SU-DHL-6 (cell line): ENCODE results near the gene SLC10A3.

ENCODE experiments used
- H2AFZ ChIP-seq: fragments of 200-600 bp; sonication (generic); 2 replicates; pipeline ENCODE4 v1.6.1; 2014; ENCODE audit warnings: low read depth, mild to moderate bottlenecking, moderate library complexity, mixed read lengths, antibody characterized with exemption, low read length; ENCODE audit not compliant: severe bottlenecking
- H3F3A ChIP-seq: fragments of 200-600 bp; shearing (Covaris generic); 2 replicates; pipeline ENCODE4 v1.6.0; 2016; ENCODE audit warnings: antibody characterized with exemption, mild to moderate bottlenecking; ENCODE audit not compliant: insufficient read depth
- H3K27ac ChIP-seq: fragments of 200-600 bp; sonication (generic); 2 replicates; pipeline ENCODE4 v1.5.1; 2016; ENCODE audit warnings: low read depth, mild to moderate bottlenecking, low read length, moderate library complexity, mixed read lengths
- H3K27me3 ChIP-seq: fragments of 200-600 bp; sonication (generic), shearing (Covaris generic); 2 replicates; pipeline ENCODE4 v1.6.0; 2014; ENCODE audit warnings: mild to moderate bottlenecking, low read length
- H3K36me3 ChIP-seq: fragments of 200-600 bp; sonication (generic); 2 replicates; pipeline ENCODE4 v1.6.1; 2014; ENCODE audit warnings: mild to moderate bottlenecking, low read length, mixed read lengths
- H3K4me2 ChIP-seq: fragments of 300-600, 200-600 bp; shearing (Covaris generic), sonication (generic); 2 replicates; pipeline ENCODE4 v1.6.0; 2014; ENCODE audit warnings: low read length, low read depth, mild to moderate bottlenecking; ENCODE audit not compliant: poor library complexity, severe bottlenecking
- H3K4me3 ChIP-seq: fragments of 200-600 bp; sonication (generic); 2 replicates; pipeline ENCODE4 v1.5.1; 2014; ENCODE audit warnings: antibody characterized with exemption, low read length, mild to moderate bottlenecking, mixed read lengths; ENCODE audit not compliant: insufficient read depth, poor library complexity, severe bottlenecking
- H3K79me2 ChIP-seq: fragments of 200-600 bp; sonication (generic); 2 replicates; pipeline ENCODE4 v1.6.1; 2014; ENCODE audit warnings: mild to moderate bottlenecking, low read length, moderate library complexity; ENCODE audit not compliant: insufficient read depth
- H3K9ac ChIP-seq: fragments of 200-600 bp; sonication (generic); 2 replicates; pipeline ENCODE4 v1.7.0; 2014; ENCODE audit warnings: mild to moderate bottlenecking, low read length
- H3K9me2 ChIP-seq: fragments of 200-600 bp; sonication (generic); replicated peaks from 2 replicates; pipeline ENCODE4 v1.6.1; 2014; ENCODE audit warnings: low read length; ENCODE audit not compliant: insufficient read depth
- H3K9me3 ChIP-seq: fragments of 200-600 bp; sonication (generic); 2 replicates; pipeline ENCODE4 v1.6.1; 2014; ENCODE audit warnings: low read length, mixed read lengths; ENCODE audit not compliant: insufficient read depth
- H4K20me1 ChIP-seq: fragments of 200-600 bp; sonication (generic); 2 replicates; pipeline ENCODE4 v1.6.1; 2014; ENCODE audit warnings: low read depth, mild to moderate bottlenecking, antibody characterized with exemption, low read length, moderate library complexity, mixed read lengths
- EZH2phosphoT487 ChIP-seq: fragments of 200-600 bp; sonication (generic), shearing (Covaris generic); conservative IDR thresholded peaks from 2 replicates; pipeline ENCODE4 v1.6.1; 2018; ENCODE audit warnings: mild to moderate bottlenecking, antibody characterized with exemption, low read length, moderate library complexity, mixed read lengths
- TF ChIP-seq, protein P1 (sequence below): fragments of 200-600 bp; sonication (generic); IDR thresholded peaks from one replicate; pipeline ENCODE4 v1.5.1; 2017; ENCODE audit warnings: antibody characterized with exemption, mild to moderate bottlenecking, low read length, moderate library complexity; ENCODE audit not compliant: insufficient read depth, poor library complexity, severe bottlenecking

The SLC10A3 gene

GRCh38 chrX:154481195-154481594 lies 9.2 kb downstream of the SLC10A3 start:
- no peaks in the 10 kb centered on the region for H3K9me3 ChIP-seq
- no peaks in the 10 kb centered on the region for H3K9me2 ChIP-seq
- H3F3A ChIP-seq, result peaks cover 29% of the 10 kb centered on the region
- H3K4me3 ChIP-seq, result no peak overlapping the region
- no peaks in the 10 kb centered on the region for H4K20me1 ChIP-seq
- no peaks in the 10 kb centered on the region for H3K27me3 ChIP-seq
- peak overlapping the region; percentile 73 for H3K27ac ChIP-seq
- peak overlapping the region; percentile 42 for H3K4me2 ChIP-seq
- H3K36me3 ChIP-seq, result no peaks in the 10 kb centered on the region
- H3K79me2 ChIP-seq, result peaks cover 17% of the 10 kb centered on the region
- TF ChIP-seq, protein P1, sequence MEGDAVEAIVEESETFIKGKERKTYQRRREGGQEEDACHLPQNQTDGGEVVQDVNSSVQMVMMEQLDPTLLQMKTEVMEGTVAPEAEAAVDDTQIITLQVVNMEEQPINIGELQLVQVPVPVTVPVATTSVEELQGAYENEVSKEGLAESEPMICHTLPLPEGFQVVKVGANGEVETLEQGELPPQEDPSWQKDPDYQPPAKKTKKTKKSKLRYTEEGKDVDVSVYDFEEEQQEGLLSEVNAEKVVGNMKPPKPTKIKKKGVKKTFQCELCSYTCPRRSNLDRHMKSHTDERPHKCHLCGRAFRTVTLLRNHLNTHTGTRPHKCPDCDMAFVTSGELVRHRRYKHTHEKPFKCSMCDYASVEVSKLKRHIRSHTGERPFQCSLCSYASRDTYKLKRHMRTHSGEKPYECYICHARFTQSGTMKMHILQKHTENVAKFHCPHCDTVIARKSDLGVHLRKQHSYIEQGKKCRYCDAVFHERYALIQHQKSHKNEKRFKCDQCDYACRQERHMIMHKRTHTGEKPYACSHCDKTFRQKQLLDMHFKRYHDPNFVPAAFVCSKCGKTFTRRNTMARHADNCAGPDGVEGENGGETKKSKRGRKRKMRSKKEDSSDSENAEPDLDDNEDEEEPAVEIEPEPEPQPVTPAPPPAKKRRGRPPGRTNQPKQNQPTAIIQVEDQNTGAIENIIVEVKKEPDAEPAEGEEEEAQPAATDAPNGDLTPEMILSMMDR, result no peak
- no peak for TF ChIP-seq EZH2phosphoT487
- no peak overlapping the region for H2AFZ ChIP-seq
- H3K9ac ChIP-seq, result peak overlapping the region; percentile 39

DNA sequence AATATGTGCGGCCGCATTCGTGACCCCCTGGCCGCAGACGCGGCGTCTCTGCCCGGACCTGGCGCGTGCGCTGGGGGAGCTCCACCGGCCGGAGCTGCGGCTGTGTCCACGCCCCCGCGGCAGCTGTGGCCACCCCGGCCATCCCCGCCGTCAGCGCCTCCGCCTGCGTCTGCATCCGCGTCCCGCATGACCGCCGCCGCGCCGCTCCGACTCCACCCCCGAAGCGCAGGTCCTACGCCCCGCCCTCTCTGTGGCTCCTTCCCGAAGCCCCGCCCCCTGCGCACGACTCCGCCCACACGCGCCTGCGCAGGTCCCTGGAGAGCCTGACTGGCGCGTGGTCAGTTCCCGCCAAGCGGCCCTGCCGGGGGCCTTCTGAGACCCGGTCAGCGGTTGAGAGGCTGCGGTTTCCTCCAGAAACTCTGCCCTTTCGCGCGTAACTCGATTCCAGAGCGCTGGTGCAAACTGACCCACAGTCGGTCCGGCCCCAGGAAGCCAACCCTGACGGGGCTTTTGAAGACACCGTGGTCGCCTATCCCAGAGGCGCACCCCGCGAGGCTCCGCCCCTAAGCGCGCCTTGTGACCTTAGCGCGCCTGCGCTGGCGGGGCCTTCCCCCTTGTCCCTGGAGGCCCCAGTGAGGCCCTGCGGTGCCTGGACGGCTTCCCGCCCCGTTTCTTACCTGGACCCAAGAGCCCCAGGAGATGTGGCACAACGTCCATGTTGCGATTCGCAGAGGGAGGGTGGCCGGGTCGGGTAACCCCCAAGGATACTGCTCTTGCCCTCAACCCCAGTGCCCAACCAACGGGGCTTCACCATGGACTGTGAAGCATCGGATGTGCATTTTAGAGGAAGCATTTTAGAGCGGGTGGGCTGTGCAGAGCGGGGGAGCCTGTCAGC lies 11.5 kb downstream of the SLC10A3 start, which contains the start of gene LAGE3:
TSS of gene LAGE3 (minus strand) at position 554 of the 895 bp plus-strand sequence. CDS start at position 188, 366 bp downstream.
- H3K9ac ChIP-seq, result peak within 1 kb of the TSS; percentile 78
- no peaks in the 10 kb centered on the region for H3K36me3 ChIP-seq
- peak within 1 kb of the TSS; percentile 88 for H3K27ac ChIP-seq
- H3K9me3 ChIP-seq, result no peaks in the 10 kb centered on the region
- no peaks in the 10 kb centered on the region for H3K27me3 ChIP-seq
- H3K79me2 ChIP-seq, result no peaks in the 10 kb centered on the region
- H2AFZ ChIP-seq, result no peak within 1 kb of the TSS
- no peaks in the 10 kb centered on the region for H3K9me2 ChIP-seq
- H3K4me3 ChIP-seq, result peak within 1 kb of the TSS; percentile 71
- TF ChIP-seq, protein P1, result no peak
- TF ChIP-seq EZH2phosphoT487, result no peak
- H3F3A ChIP-seq, result peaks cover 28% of the 10 kb centered on the region
- H3K4me2 ChIP-seq, result peak within 1 kb of the TSS; percentile 89
- H4K20me1 ChIP-seq, result no peaks in the 10 kb centered on the region

GRCh38 chrX:154477891-154478477 lies 12.4 kb downstream of the SLC10A3 start:
- Histone ChIP-seq H3F3A (peaks cover 20% of the 10 kb centered on the region), H3K9me2 (no peaks in the 10 kb centered on the region), H3K9ac (peak overlapping the region; percentile 78), H3K9me3 (no peaks in the 10 kb centered on the region), H3K27me3 (no peaks in the 10 kb centered on the region), H3K4me3 (peak overlapping the region; percentile 71), H3K4me2 (peak overlapping the region; percentile 89), H3K36me3 (no peaks in the 10 kb centered on the region), H4K20me1 (no peaks in the 10 kb centered on the region), H3K79me2 (no peaks in the 10 kb centered on the region), H3K27ac (peak overlapping the region; percentile 88), H2AFZ (no peak overlapping the region)
- TF ChIP-seq, protein P1, result no peak
- TF ChIP-seq EZH2phosphoT487, result no peak
